ENCODE results near the gene HDAC7.

The HDAC7 gene

DNA sequence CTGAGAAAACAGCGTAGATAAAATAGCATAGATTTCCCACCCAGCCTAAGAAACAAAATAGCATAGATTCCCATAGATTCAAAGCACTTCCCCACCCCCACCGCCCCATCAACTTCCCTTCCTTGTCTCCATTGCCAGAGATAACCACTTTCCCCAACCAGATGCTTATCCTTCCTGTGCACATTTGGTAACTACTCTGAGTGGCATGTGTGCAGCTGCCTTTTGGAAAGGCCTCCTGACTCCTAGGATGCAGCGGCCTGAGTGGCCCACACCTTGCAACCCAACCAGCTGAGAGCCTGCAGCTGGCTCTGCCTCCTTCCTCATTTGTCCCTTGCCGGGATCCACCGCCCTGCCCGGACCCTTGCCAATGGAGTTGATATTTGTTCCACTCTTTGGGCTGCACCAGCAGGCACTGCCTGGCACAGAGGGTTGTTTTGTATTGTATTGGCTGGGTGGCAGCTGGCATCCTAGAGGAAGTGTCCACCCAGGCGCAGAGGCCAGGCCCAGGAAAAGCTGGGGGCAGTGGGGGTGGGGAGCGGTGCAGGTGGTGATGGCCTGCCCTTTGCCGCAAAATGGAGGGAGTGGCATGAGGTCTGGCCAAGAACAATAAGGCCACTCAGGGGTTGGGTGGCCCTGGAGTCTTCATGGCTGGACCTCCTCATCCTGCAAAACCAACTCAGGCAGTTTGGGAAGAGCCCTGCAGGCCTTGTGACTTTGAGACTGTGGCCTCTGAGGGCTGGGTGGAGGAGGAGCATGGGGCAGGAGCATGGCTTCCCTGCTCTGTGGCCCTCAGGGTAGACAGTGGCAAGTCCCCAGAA lies 41.8 kb downstream of the HDAC7 start:
- no peak for DNase-seq (ENCODE audit: low spot score)

DNA sequence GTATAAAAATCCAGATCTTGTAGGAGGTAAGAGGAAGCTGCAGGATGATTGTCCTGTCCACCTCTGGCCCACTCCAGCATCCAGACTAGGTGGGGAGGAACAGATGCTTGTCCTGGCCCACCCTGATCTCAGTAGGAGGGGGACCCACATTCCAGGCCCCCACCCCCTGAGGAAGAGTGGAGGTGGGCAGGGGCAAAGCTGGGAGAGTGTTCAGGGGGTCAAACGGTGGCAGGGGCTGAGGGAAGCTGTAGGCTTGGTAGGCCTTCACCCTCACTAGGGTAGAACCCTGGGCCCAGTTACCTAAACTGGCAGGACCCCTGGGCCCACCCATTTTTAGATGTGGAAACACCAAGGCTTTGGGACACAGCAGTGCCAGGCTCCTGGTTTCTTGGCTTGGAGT lies 42.6 kb downstream of the HDAC7 start:
- DNase-seq (ENCODE audit: low spot score): no peak

DNA sequence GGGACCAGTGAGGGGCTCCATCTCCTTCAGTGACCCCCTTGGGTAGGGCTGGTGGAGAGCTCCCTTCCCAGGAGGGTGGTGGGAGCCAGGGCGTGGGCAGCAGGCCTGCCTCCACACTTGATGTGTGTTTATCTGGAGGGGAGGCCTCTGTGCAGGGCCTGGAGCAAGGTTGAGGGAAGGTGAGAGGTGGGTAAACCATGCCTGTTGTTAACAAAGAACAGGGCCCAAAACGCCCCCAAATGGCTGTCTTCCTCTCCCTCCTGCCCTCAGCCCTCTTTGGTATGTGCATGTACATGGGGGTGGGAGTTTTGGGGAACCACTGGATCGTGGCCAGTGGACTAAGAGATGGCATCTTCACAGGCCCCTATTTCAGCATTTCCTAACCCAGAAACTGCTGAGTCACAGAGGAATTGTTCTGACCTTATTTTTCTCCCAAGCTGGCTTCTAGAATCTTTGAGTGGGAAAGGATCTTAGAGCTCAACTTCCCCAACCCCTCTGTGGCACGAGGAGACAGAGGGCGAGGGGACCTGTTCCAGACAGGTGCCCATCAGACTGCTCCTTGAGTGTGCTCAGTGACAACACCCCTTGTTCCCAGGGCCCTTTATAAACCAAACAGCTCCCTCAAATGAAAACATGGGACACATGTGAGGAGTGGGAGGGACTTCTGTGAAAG lies 43.1 kb downstream of the HDAC7 start:
- DNase-seq (ENCODE audit: low spot score): no peak

DNA sequence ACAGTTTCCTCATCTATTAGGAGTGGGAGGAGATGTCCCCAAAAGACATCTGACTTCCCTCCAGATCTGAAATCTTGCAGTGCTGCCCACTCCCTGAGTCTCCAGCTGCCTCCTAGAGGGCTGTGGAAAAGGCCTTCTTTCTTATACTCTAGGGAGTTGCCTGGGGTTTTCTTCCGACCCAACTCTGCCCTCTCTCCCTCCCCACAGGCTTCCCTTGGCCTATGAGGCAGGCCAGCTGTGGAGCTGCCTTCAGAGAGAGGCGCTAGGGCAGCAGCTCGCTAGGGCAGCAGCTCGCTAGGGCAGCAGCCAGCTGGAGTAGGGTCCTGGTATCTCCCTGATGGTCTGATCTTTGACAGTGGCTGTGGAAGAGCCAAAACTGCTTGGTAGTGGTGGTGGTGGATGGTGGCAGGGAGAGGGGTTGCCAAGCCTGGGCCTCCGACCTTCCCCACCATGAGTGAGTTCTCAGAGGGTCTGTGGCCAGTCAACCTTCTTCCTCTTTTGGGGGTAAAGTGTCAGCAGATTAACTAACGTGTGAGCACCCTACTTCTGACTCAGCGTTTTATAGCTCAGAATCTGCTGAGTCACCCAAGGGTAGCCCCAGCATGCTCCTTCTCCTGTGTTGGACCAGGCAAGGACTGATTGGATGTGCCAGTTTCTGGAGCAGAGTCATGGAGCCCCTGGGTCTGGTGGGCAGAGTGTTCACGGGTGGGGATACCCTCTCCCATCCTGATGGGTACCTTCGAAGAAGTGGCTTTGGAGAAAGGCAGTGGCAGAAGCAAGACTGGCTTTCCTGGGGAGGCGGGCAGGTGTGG lies 44.4 kb downstream of the HDAC7 start:
- DNase-seq (ENCODE audit: low spot score): peak; percentile 69

DNA sequence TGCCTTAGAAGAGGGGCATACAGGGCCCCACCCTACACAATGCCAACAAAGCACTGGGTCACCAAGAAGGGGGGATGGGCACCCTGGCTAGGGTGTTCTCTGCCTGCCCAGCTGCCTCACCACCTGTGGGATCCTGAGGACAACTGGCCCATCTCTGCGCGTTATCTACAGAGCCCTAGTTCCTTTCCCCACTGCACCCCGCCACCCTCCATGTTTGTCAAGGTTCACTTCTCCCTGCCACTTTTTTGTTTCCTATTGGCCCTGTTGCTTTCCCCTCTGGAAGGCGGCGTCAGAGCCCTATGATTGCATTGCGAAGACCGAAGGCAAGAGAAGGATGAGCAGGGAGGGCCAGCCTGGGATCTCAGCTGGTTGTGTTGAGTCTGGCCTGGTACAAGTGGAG lies 45.0 kb downstream of the HDAC7 start:
- no peak for DNase-seq (ENCODE audit: low spot score)

DNA sequence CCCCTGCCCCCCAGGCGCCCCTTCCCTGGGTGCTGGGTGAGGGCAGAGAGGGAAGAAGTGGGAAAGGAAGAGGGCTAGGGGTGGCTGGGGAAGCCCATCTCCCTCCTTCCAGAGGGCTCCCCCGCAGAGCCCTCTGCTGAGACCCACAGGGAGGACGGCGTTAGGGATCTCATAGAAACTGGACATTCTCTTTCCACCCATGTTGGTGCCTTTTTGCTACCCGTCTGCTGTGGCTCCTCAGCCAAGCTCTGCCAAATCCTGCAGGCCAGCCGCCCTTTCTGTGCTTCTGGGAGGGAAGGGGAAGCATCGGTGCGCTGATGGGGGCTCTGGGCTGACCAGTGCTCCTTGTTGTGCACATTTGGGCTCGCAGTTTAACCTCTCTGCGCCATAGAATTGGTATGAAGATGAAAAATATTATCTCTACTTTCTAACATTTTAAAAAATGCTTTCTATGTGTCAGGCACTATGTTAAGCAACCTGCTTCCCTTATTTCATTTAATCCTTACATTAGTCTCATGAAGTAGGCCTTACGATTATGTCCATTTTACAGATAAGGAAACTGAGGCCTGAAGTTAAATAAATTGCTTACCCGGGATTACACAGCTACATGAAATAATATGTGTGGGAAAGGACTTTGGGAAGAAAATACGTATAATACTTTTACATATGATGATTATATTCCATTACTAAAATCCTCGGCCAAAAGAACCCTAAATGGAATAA lies 45.7 kb downstream of the HDAC7 start:
- DNase-seq (ENCODE audit: low spot score): no peak

DNA sequence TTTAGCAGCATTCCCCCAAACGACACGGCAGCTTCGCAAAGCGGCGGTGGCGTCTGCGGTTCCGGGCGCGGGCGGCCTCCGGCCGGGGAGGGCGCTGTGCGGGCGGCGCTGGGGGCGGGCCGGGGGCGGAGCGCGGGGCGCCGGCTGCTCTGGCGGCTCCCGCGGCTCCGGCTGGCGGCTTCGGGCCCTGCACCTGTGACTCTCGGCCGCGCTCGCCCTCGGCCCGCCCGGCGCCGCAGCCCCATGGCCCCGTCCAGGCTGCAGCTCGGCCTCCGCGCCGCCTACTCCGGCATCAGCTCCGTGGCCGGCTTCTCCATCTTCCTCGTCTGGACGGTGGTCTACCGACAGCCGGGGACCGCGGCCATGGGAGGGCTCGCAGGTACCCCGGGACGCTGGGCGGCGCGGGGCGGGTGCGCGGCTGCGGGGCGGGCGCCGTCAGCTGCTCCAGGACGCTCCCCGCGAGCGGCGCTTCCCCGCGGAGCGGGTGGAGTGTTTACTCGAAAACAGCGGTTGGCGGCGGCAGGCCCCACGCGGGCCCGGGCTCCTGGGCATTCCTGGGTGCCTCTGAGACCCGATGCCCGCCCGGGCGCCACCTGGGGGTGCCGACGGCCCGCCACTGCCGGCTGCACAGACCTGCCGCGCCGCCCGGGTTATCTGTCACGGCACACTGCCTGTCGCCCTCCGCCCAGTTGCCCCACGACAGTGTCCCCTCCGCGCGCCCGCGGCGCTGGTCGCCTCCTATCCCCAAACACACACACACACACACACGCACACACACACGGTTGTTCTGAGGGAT lies 46.4 kb downstream of the HDAC7 start, which contains the start of gene SLC48A1:
SLC48A1 (plus strand) TSS at position 177 of the 796 bp plus-strand sequence; CDS start at position 244, 67 bp downstream.
- peak; percentile 74 for DNase-seq (ENCODE audit: low spot score)

DNA sequence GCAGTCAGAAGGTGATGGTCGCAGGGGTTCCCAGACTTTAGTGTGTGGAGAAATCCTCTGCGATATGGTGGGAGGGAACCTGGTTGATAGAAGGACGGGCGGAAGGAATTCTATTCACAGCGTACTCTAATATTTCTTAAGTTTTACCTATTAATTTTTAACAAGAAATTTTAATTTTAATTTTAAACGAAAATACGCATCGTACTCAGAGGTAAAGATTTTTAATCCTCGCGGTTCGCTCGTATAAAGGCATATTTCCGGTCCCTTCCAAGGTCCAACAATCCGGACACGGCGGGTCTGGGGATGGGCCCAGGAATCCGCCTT lies 47.0 kb downstream of the HDAC7 start:
- no peak for DNase-seq (ENCODE audit: low spot score)

DNA sequence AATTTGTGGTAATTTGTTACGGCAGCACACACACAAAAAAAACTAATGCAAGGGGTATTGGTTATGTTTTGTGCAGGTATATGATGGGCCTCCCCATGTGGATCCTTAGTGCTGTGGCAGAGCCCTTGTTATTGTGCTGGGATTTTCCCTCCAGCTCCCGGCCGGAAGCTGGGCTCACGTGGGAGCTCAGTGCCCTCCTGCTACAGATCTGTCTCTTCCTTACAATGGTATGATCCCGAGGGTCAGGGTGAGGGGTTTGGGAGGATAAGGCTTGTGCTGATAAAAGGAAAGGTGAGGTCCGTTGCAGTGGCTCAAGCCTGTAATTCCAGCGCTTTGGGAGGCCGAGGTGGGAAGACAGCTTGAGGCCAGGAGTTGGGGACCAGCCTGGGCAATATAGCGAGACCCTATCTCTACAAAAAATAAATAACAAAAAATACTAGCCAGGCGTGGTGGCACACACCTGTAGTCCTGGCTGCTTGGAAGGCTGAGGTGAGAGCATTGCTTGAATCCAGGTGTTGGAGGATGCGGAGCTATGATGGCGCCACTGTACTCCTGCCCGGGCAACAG lies 47.5 kb downstream of the HDAC7 start:
- DNase-seq (ENCODE audit: low spot score): no peak

DNA sequence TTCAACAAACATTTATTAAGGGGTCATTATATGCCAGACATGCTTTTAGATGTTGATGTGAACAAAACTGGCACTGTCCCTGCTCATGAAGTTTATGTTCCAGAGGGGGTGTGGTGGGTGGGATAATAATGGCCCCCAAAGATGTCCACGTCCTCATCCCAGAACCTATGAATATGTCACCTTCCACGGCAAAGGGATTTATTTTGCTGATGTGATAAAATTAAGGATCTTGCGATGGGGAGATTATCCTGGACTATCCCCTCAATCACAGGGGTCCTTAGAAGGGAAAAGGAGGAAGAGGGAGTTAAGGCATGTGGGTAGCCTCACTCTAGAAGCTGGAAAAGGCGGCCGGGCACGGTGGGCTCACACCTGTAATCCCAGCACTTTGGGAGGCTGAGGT lies 48.4 kb downstream of the HDAC7 start:
- no peak for DNase-seq (ENCODE audit: low spot score)

DNA sequence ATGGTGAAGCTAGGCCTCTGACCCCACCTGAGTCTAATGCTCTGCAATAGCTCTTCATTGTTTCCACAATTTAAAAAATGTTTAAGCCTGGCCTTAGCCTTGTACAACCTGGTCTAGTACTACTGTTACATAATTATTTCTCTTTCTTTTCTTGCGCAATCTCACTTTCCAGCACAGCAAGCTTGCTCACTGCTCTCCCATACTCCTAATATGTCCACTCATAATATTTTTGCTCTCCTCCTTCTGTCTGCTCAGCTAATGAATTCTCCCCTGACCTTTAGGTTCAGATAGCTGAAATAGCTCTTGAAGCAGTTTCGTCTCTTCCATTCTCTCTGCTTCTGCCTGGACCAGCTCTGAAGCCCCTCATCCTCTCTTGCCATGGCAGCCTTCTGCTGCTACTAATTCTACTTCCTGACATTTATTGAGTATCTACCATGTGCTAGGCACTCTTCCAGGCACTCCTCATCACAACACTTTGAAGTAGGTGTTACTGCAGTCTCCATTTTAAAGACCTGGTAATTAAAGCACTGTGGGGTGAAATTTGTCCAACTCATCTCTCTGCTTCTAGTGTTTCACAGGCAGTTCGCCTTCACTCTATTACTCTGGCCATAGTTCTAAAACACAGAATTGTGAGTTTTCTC lies 49.5 kb downstream of the HDAC7 start:
- no peak for DNase-seq (ENCODE audit: low spot score)

DNA sequence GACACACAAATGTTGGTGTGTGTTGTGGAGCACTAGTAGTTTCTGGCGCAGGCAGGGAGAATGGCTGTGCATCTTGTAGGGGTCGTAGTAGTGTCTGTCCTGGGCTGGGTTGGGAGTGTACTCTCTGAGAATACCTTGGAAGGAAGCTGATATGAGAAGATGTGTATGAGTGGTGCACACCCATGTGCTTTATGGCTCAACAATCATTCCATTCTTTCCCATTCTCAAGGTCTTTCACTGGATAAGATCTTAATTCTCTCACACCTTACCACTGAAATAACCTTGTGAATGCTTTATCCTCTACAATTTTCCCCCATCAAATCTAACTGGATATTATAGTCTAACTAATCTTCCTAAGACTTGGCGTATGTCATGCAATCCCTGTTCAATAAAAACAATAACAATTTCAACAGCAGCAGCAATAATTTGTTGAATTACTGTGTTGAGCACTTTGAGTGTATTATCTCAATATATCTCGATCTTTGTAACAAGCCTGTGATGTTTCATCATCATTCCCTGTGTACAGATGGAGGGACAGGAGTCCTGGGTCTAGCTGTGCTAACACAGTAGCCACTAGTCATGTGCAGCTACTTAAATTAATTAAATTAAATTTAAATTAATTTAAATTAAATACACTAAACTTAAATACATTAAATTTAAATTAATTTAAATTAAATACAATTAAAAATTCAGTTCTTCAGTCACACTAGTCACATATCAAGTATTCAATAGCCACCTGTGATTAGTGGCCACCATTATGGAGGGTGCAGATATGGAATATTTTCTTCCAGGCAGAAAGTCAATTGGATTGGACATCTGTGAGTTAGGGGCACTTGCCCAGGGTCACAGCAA lies 50.2 kb downstream of the HDAC7 start:
- no peak for DNase-seq (ENCODE audit: low spot score)

DNA sequence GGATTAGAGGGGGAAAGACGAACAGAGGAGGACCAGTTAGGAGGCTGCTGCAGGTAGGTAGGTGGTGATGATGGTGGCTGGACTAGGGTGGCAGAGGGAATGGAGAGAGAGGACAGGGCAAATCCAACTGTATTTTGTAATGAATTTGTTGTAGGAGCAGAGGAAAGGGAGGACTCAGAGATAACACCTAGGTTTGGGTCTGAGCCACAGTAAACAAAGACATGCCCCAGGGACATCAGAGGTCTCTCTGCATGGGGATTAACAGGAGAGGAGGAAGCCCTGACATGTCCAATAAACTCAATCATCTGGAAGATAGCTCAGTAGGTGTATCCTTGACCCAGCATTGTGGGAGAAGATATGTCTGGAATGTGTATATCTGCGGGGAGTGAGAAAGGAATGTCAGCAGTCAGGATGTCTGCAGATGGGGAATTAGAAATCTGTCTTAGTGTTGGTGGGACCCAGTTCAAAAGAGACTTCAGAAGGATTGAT lies 51.3 kb downstream of the HDAC7 start:
- no peak for DNase-seq (ENCODE audit: low spot score)

DNA sequence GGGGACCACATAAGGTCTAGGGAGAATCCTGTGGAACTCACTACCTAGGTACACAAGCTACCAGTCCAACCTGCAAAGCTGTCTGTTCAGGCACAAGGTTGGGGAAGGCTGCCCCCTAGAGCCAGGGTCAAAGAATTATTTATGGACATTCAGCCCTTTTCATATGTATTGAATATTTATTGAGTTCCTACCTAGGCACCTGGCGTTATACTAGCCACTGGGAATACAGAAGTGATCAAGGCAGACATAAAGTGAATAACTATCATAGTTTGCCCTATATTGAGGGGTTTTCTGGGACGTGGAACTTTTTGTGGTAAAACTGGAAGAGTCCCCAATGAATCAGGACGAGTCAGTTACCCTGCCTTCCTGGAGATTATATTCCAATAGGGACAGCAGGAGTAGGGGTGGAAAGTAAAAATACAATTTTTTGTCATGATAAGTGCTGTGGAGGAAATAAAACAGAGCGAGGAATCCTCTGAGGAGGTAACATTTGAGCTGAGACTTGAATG lies 52.4 kb downstream of the HDAC7 start:
- DNase-seq (ENCODE audit: low spot score): peak; percentile 32

DNA sequence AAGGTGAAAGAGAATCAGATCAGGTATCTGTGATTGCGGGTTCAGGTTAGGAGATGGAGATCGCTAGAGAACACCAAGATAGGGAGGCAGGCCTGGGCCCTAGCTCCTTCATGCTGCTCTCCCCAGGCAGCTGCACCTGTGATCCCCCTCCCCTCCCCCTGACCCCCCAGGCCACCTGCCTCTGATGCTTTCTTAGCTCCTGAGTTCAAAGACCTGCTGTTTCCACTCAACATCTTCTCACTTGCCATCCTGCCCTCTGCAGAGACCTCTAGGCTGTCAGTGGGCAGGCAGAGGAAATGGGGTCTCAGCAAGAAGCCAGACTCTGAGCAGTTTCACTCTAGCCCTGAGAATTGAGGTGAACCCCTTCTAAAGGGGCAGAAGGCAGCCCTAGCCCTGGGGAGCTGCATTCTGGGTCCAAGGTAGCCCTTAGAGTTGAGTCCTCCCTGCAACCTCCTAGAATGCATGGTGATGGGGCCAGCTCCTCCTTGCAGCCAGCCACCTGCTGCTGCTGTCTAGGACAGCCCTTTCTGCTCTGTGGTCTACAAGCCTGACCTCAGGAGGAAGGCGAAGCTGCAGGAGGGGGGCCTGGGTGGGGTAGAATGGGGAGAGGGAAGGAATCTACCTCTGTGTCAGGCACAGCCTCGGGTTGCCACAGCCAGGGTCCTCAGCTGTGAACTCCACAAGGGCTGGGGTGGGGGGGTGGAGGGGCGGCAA lies 53.0 kb downstream of the HDAC7 start:
- DNase-seq (ENCODE audit: low spot score): no peak

DNA sequence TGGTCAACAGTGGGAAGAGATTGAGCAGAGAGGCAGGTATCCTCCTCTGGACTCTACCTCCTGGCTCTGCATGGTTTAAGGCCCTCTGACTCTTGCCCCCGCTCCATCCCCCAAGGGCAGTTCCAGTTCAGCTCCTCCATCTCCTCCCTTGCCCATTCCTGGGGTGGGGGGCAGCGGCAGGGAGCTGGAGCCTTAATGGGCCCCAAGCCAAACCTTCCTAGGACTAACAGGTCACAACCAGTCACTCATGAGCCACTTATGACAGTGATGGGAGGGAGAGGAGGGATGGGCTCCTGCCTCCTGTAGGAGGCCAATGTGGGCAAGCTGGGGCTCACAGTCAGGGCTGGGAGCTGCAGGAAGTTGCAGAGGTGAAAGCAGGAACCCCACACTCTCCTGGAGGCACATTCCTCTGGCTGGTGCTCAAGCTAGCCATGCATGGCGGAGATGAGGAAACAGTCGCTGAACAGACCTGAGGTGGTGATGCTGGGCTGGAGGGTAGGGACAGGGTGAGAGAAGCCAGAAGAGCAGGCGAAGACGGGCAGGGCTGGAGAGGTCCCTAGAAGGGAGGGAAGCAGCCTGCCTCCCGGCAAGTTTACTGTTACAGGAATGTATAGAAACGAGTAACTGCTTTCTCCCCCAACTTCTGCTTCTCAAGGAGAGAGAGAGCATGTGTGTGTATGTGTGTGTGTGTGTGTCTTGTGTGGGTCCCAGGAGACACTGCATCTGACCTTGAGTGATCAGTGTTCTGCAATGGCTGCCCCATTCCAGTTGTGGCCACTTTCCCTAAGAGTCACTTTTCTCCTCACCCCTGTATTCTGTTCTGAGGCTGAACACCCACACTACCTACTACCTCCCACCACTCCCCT lies 56.0 kb downstream of the HDAC7 start:
- no peak for DNase-seq (ENCODE audit: low spot score)

DNA sequence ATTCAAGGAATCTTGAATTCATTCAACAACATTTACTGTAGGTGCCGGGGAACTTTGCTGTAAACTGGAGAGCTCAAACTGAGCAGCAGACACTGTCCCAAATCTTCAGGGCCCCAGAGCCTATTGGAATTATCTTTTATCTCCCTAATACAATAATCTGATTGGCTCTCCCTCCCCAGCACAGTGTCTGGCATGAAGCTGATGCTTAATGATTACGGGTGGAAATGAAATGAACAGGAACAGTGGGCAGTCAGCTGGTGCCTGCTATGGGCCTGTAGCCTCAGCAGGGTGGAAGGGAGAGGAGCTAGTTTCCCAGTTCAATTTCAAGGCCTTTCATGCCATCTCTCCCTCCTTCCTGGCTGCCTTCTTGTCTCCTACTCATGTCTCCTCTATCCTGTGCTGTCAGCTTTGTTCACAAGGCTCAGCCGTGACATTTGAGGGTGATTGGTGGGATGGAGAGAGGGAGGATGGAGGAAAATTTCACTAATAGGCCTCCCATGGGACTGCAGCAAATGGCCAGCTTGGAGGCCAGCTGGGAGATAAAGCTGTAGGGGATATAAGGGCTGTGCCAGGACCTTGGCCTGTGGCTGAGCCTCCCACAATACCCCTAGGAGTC lies 56.7 kb downstream of the HDAC7 start:
- DNase-seq (ENCODE audit: low spot score): no peak

Data from RKO (cell line).